ENCODE results near the gene HCFC2.
A peak's percentile ranks its signal among the peaks of the same experiment; 100 is the strongest.

DNA sequence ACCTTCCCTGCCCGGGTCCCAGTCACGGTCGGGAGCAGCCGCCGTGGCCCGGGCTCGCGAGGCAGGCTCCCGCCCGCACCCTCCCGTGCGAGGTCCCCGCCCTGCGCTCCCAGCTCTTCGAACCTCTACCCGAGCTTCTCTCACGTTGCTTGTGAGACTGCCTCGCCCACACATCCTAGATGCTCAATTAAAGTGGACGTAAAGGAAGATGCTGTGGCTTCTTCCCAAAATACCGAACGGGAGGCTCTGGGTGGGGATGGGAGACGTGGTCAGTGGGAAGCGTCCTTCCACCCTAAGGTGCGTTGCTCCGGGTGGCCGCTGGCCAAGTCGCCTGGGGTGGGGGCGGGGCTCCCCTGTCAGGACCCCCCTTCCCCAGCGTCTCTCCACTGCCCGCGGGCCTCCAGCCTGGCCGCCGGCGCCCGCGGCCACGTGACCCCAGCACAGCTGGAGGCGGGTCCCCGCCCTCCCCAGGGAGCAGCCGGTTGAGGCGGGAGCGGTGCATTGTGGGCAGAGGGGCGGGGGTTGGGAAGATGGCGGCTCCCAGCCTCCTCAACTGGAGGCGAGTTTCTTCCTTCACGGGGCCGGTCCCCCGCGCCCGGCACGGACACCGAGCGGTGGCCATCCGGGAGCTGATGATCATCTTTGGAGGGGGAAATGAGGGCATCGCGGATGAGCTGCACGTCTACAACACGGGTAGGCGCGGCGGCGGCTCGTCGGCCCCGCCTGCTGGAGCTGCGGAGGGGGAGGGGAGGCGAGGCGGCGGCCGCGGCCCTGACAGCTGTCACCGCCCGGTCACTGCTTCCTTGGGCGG is at the start of gene HCFC2:
- TF ChIP-seq CTCF (IDR thresholded peaks at IDR 0.05 in 8 of 11, conservative IDR thresholded peaks at IDR 0.05 in 3 of 11): peak in 1 of 11 experiments; percentile 24
- TF ChIP-seq POLR2A (IDR thresholded peaks at IDR 0.05): peak in 1 of 3 donors; percentile 13
- TF ChIP-seq POLR2AphosphoS5 (IDR thresholded peaks at IDR 0.05): peak; percentile 87 to 91 (median 90)
